Mesenteric fat pad (tissue), 1 donor: ENCODE data around the gene TMC1. TPM values are rescaled to one million over a fixed set of nuclear protein-coding genes. Genes with fewer than 3 reads are reported as not detected.

Experiments
- DNase-seq: peaks from one replicate; pipeline ENCODE4 v3.0.0-alpha.2; 2020; ENCODE audit warnings: low spot score
- total RNA-seq: library from RNA; stranded (reverse); fragmentation: NEBNext Ultra II Directional; extraction: Animal tissue kit (Norgen Biotek cat#: 25700); gene quantifications from one replicate; pipeline ENCODE4 v1.2.1, GENCODE V29; 2021
- donor health status: DM: yes; HTN: yes; CAD: no.

The TMC1 gene
- total RNA-seq, 1 donor from 2014 or later: 0.48 TPM

DNA sequence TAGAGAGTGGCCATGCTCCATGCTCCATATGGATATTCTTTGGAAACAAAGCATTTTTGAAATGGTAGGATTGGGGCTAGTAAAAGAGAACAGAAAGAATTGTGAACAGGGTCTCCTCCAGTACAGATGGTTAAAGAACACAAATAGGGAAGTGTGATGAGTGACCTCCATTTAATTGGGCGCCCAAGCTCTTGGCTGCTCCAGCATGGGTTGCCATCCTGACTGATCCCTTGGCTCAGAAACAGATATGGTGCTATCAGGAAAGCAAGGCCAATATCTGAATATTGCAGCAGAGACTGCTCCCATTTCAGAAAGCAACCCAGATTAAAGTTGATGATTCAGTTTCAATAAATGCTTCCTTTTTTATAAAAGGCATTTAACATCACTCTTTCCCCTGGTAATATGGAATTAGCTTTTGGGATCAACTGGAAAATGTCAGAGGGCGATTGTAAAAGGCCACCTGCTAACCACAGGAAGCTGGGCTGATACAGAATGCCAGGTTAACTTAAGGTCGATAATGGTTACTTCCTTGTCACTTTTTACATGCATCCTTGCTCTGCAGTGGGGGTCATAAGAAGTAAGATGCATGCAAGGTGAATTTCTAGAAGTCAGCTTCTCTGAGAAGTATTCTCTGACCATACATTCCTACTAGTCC lies 52.9 kb downstream of the TMC1 start:
- no peak for DNase-seq

- no peak for DNase-seq
These were observed 54.3 kb downstream of the TMC1 start for GRCh38 chr9:72575666-72576065.

DNA sequence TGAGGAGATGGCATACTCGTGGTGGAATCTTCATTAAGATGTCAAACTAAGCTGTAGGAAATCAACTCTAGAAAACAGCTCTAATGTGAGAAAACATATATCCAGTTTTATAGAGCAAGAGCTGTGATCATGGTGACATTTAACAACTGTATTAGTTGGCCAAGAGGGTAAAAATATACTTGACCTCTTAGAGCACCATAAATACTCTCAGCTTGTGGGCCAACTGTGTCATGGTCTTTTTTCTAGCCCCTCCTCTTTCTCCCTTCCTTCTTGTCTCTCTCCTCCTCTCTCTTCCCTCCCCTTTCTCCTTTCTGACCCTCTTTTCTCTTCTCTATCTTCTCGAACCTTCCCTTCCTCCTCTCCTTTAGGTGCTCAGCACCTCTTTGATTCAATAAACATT lies 54.7 kb downstream of the TMC1 start:
- DNase-seq: no peak

DNA sequence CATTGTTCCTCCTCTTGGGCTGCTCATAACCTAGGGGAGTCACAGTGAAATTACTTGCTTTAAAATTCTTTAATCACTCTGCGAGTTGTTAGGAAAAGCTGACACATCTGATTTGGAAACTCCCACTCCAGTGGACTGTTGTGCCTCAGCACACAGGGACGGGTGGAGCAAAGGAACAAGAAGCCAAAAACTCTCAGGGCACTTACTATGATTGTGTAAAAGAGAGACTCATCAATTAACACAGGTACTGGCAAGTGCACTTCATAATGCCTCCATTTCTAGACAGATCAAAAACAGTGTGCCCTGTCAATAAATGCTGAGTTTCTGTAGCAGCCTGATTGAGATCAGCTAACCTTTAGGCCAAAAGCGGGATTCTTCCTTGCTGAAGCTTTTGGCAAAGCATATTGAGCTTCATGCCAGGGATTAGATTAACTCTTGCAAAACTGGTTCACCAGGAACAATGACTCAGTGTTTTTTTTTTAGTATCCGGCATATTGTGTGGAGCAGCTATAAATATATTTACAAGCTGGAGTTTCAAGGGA lies 55.9 kb downstream of the TMC1 start:
- DNase-seq: no peak

DNA sequence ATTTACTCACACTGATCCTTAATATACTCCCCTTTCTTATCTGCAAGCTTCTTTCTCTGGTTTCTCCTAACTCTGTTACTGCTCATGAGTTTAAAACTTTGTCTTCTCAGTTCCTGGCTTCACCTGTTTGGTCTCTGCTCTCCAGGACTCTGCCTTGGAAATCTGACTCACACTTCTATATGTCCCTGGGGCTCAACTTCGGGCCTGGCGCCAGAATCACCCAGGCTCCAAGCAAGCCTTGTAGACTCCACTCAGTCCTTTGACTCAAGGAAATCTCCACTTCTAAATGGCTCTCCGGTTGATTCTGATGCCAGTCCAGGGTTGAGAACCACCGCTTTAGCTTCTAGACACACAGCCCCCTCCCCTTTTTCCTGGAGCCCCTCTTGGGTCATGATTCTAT lies 57.8 kb downstream of the TMC1 start:
- no peak for DNase-seq

- DNase-seq: no peak
These were observed 58.6 kb downstream of the TMC1 start for GRCh38 chr9:72579880-72580550.

GRCh38 chr9:72581694-72582093 lies 60.3 kb downstream of the TMC1 start:
- no peak for DNase-seq

DNA sequence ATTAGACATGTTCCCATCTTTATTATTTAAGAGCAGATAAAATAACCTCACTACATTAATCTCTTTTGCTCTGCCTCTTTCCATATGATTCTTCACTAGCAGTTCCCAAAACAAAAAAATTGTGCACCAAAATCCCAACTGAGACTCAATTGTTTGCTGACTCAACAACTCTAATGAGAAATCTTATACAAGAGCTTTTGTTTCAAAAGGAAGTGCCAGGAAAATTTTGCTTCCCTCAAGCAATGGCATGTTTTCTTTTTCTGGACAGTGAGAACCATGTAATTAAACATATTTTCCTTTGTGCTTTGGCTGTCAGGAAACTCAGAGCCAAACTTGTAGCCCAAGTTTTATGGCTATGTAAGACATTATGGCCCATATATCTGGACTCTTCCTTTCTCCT lies 62.0 kb downstream of the TMC1 start:
- no peak for DNase-seq

- no peak for DNase-seq
These were observed 65.2 kb downstream of the TMC1 start for GRCh38 chr9:72586388-72587130.

- no peak for DNase-seq
These were observed 66.9 kb downstream of the TMC1 start for GRCh38 chr9:72588336-72588735.

DNA sequence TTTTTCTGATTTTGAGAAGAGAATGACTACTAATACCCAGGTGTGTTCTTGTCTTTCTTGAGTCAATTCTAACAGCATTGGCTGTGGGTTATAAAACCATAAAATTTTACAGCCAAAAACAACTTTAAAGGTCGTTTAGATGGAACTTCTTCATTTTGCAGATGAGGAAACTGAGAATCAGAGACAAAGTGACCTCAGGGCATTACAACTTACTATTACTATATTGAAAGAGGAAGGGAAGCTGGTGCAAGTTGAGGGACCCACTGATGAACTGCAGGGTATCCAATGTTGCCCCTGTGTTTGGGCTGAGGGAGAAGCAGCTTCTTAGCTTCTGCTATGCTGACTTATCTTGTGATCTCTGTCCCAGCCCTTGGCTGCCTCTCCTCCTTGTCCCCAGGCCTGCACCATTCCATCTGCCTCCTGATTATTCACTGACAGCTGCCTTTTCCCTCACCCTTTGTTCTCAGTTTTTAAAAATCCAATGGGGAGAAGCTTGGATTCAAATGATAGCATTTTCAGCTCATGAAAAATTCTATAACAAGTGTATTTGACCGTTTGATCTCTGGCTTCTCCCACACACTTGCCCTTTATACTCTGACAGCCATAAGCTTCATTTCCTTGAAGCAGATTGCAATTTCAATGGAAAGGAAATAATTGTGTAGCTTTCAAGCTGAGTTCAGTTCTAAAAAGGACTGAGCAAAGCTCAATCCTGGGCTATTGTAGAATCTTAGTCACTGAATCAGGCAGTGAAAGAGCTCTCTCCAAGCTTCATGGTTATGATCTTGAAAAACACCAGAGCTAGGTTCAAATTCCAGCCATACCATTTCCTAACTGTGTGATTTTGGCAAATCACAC lies 68.5 kb downstream of the TMC1 start:
- DNase-seq: no peak

GRCh38 chr9:72590824-72591223 lies 69.4 kb downstream of the TMC1 start:
- no peak for DNase-seq

- no peak for DNase-seq
These were observed 71.3 kb downstream of the TMC1 start for GRCh38 chr9:72592502-72593403.

DNA sequence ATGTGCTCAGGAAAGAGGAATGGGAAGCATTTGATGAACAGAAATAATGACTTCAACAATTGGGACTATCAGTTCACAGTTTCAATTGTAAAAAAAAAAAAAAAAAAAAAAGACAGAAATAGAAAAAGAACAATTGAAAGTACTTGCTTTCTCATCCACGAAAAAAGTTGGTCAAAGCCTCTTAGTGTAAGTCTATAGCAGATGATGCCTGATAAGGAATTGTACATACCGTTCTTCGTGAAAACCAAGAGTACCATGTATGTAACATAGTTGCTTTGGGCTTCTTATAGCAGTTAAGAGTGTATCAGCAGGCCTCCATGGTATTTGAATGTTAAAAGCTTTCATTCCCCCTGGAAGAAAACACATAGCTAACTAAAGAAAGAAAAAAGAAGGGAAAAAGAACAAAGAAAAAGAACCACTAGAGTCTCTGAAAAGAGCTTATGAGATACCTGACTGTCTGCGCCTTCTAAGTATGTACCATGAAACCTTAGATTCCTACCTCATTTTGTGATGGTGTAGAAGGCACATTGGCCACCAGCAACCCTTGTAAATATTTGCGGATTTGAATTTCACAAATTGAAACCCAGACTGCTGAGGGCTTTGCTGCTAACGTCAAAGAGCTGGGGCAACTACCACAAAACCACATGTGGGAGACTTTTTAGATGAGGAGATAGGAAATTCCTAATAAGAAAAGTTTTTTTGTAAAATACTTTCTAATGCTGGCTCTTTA lies 75.2 kb downstream of the TMC1 start:
- DNase-seq: no peak

GRCh38 chr9:72597181-72597517 lies 75.7 kb downstream of the TMC1 start:
- no peak for DNase-seq

GRCh38 chr9:72597601-72598000 lies 76.2 kb downstream of the TMC1 start:
- DNase-seq: no peak

DNA sequence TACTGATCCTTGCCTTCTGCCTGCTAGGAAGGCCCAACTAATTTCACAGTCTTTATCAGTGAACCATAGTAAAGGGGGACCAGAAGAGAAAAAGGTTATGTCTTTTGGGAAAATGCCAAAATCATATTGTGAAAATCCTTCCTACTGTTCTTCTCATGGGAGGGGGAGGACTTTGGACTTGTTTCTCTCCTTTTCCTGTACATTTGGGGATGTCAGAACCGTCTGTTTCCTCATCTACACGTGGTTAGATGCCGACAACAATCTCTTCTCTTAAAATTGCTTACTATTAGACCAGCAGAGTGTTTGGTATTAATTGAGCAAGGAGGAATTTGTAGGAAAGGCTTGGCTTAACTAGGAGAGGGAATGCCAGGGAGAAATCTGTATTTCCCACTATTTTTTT lies 77.2 kb downstream of the TMC1 start:
- DNase-seq: no peak

- no peak for DNase-seq
These were observed 78.6 kb downstream of the TMC1 start for GRCh38 chr9:72599874-72600534.

GRCh38 chr9:72600671-72601070 lies 79.3 kb downstream of the TMC1 start:
- DNase-seq: no peak
